Measurements from ENCODE around the gene GBF1. TPM values are rescaled to one million over a fixed set of nuclear protein-coding genes. Genes with fewer than 3 reads are reported as not detected.

Gene GBF1
- total and polyA plus RNA-seq, 10 of the 15 experiments (the other 5 are each of a cell fraction or from before 2014, with no cell fraction given) = 0.82 to 42.0 (median 21.8) TPM

DNA sequence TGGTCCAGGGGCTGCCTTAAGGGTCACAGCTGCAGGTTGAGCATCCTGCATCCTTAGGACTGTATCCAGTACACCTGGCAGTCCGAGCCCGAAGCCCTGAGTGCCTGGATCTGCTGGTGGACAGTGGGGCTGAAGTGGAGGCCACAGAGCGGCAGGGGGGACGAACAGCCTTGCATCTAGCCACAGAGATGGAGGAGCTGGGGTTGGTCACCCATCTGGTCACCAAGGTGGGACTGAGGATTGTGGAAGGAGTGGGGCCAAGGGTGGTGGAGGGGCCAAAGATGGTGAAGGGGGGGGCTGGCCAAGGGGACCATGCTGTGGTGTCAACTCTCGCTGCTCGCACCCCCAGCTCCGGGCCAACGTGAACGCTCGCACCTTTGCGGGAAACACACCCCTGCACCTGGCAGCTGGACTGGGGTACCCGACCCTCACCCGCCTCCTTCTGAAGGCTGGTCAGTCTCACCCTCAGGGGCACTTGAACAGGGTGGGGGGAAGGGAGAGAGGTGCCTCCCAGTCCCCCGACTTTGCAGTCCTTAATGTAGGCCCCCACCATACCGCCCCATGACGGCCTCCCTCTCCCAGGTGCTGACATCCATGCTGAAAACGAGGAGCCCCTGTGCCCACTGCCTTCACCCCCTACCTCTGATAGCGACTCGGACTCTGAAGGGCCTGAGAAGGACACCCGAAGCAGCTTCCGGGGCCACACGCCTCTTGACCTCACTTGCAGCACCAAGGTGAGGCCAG is 155.4 kb downstream of the GBF1 start:
- FAIRE-seq (no peak), DNase-seq (ENCODE audit: low read depth, low spot score) (no peak), ATAC-seq (no peak)
- ChIA-PET CTCF (interaction anchor here (1.2 to 12.1 kb wide), 7 partner anchors 10 to 213 kb away, joined by 3 to 90 read pairs (median 7); partner anchors contain the start of gene FBXL15), RAD21 (ENCODE audit: unreplicated experiment) (interaction anchor here (2.8 to 5.8 kb wide), 2 partner anchors 20 to 170 kb away, joined by 10 to 33 read pairs; partner anchors contain the start of gene FBXL15), SMC1A (ENCODE audit: uncharacterized antibody, unreplicated experiment) (interaction anchor here (0.8 to 3.5 kb wide), 3 partner anchors 19 to 171 kb away, joined by 3 to 15 read pairs (median 4); partner anchors contain the start of gene FBXL15), POLR2A (interaction anchor here (0.9 kb wide), 1 partner anchor 13 kb away, joined by 3 read pairs; no protein-coding TSS in a partner anchor)
- no TSS peak for BruUV-seq (replicated peaks)
- Histone ChIP-seq H3K79me2 (ENCODE audit: control insufficient read depth, insufficient read depth, low read length) (peaks cover 43% of the 10 kb centered on the region), H3K36me3 (ENCODE audit: control insufficient read depth in 2 of 2, insufficient read depth in 2 of 2, low read length in 1 of 2) (peaks cover 20 to 41% of the 10 kb centered on the region in 2 experiments), H3K4me3 (no peak overlapping the region), H2AFZ (ENCODE audit: control insufficient read depth, low read depth, low read length) (no peak overlapping the region), H3K9me3 (replicated peaks; ENCODE audit: control insufficient read depth, insufficient read depth, low read length) (no peaks in the 10 kb centered on the region; the same call in 2 of the 3 replicates), H3K4me1 (ENCODE audit: control insufficient read depth, insufficient read depth, low read length) (peaks cover 20% of the 10 kb centered on the region), H4K20me1 (ENCODE audit: control insufficient read depth, insufficient read depth) (peaks cover 4% of the 10 kb centered on the region; the same call in 1 of the 2 replicates), H3K27ac (ENCODE audit: control insufficient read depth, insufficient read depth) (no peak overlapping the region), H3K9ac (ENCODE audit: control insufficient read depth, insufficient read depth, low read length) (no peak overlapping the region), H3K27me3 (replicated peaks in 1 of 2; ENCODE audit: control insufficient read depth in 2 of 2, insufficient read depth in 2 of 2, low read length in 1 of 2) (no peaks in the 10 kb centered on the region), H3K4me2 (ENCODE audit: control insufficient read depth, insufficient read depth) (no peak overlapping the region)
- peak; percentile 46 for TF ChIP-seq POLR2AphosphoS5 (IDR thresholded peaks at IDR 0.05; ENCODE audit: low read length)
- no peak for TF ChIP-seq PAX5 (IDR thresholded peaks at IDR 0.05; ENCODE audit: borderline replicate concordance, low read depth, low read length)
- TF ChIP-seq SMC3 (IDR thresholded peaks at IDR 0.05; ENCODE audit: borderline replicate concordance, low read length) = no peak
- TF ChIP-seq KLF5 (IDR thresholded peaks at IDR 0.05; ENCODE audit: partially characterized antibody) = no peak
- no peak for TF ChIP-seq SP1 (IDR thresholded peaks at IDR 0.05; ENCODE audit: low read depth, low read length)
- intact Hi-C loops (cut with micrococcal nuclease; ENCODE audit: unreplicated experiment) = no loop called here
- in situ Hi-C loops (cut with MboI) = no loop called here
- 90% methylated on average over 16 of the region's 22 CpGs for WGBS (ENCODE audit: insufficient coverage, insufficient replicate concordance, low lambda C conversion rate, missing lambda C conversion rate)

GRCh38 chr10:102401342-102401654 is 156.0 kb downstream of the GBF1 start:
- H3K9ac ChIP-seq (ENCODE audit: control insufficient read depth, insufficient read depth, low read length) = no peak overlapping the region
- peaks cover 4% of the 10 kb centered on the region; the same call in 1 of the 2 replicates for H4K20me1 ChIP-seq (ENCODE audit: control insufficient read depth, insufficient read depth)
- no peaks in the 10 kb centered on the region for H3K27me3 ChIP-seq (replicated peaks in 1 of 2; ENCODE audit: control insufficient read depth in 2 of 2, insufficient read depth in 2 of 2, low read length in 1 of 2)
- H3K36me3 ChIP-seq (ENCODE audit: control insufficient read depth in 2 of 2, insufficient read depth in 2 of 2, low read length in 1 of 2) = peaks cover 20 to 41% of the 10 kb centered on the region in 2 experiments
- WGBS (ENCODE audit: insufficient coverage, insufficient replicate concordance, low lambda C conversion rate, missing lambda C conversion rate) = 85% methylated on average over 8 of the region's 8 CpGs
- ChIA-PET SMC1A (ENCODE audit: uncharacterized antibody, unreplicated experiment) (interaction anchor here (1.3 kb wide), 1 partner anchor 171 kb away, joined by 3 read pairs; no protein-coding TSS in a partner anchor), RAD21 (ENCODE audit: unreplicated experiment) (no interaction called here), POLR2A (no interaction called here), CTCF (interaction anchor here (12.1 kb wide), 1 partner anchor 170 kb away, joined by 69 read pairs; no protein-coding TSS in a partner anchor)
- in situ Hi-C loops (cut with MboI) = no loop called here
- FAIRE-seq (no peak), DNase-seq (ENCODE audit: low read depth, low spot score) (no peak), ATAC-seq (no peak)
- H3K27ac ChIP-seq (ENCODE audit: control insufficient read depth, insufficient read depth) = no peak overlapping the region
- intact Hi-C loops (cut with micrococcal nuclease; ENCODE audit: unreplicated experiment) = no loop called here
- no peaks in the 10 kb centered on the region; the same call in 2 of the 3 replicates for H3K9me3 ChIP-seq (replicated peaks; ENCODE audit: control insufficient read depth, insufficient read depth, low read length)
- no TSS peak for BruUV-seq (replicated peaks)
- peaks cover 19% of the 10 kb centered on the region for H3K4me1 ChIP-seq (ENCODE audit: control insufficient read depth, insufficient read depth, low read length)
- H2AFZ ChIP-seq (ENCODE audit: control insufficient read depth, low read depth, low read length) = no peak overlapping the region
- H3K79me2 ChIP-seq (ENCODE audit: control insufficient read depth, insufficient read depth, low read length) = peaks cover 38% of the 10 kb centered on the region
- no peak overlapping the region for H3K4me3 ChIP-seq
- no peak overlapping the region for H3K4me2 ChIP-seq (ENCODE audit: control insufficient read depth, insufficient read depth)
- TF ChIP-seq POLR2AphosphoS5 (IDR thresholded peaks at IDR 0.05; ENCODE audit: low read length) = 0 out of 2 replicates have a peak, but pooled peaks have one; percentile 5
- TF ChIP-seq ZNF384 (IDR thresholded peaks at IDR 0.05; ENCODE audit: borderline replicate concordance, low read depth, low read length) = no peak

Data from GM12878 (cell line).